PC-3 (cell line): ENCODE measurements around the gene PKNOX2.

ENCODE experiments used
- CTCF ChIP-seq: fragments of 300-600 bp; sonication (generic); conservative IDR thresholded peaks from 2 replicates; pipeline ENCODE4 v1.5.1; 2017; ENCODE audit warnings: antibody characterized with exemption, low read depth, mild to moderate bottlenecking, low read length
- EZH2phosphoT487 ChIP-seq: fragments of 300-600 bp; sonication (generic); IDR thresholded peaks from 2 replicates; pipeline ENCODE4 v1.6.1; 2018; ENCODE audit warnings: mild to moderate bottlenecking, antibody characterized with exemption, low read length, borderline replicate concordance

GRCh38 chr11:125123194-125123946 is 41.2 kb upstream of the PKNOX2 start:
- TF ChIP-seq CTCF, result no peak
- TF ChIP-seq EZH2phosphoT487, result no peak
